CD4-positive, alpha-beta T cell treated with Interleukin-2 at 100 ng/mL for 4 hours (primary cell): Measurements from ENCODE around the gene PDPK1.
A peak's percentile ranks its signal among the peaks of the same experiment; 100 is the strongest.

ENCODE experiments used
- DNase-seq: peaks from one replicate; pipeline ENCODE4 v3.0.0-alpha.2; 2020; ENCODE audit warnings: low spot score

Gene PDPK1

GRCh38 chr16:2507052-2507659 lies 30.7 kb upstream of the PDPK1 start:
- DNase-seq, result no peak

- no peak for DNase-seq
These were observed 30.2 kb upstream of the PDPK1 start for GRCh38 chr16:2507665-2508064.

GRCh38 chr16:2508722-2509400 lies 29.0 kb upstream of the PDPK1 start:
- DNase-seq, result no peak

GRCh38 chr16:2511128-2511800 lies 26.6 kb upstream of the PDPK1 start:
- no peak for DNase-seq

GRCh38 chr16:2511996-2512734 lies 25.7 kb upstream of the PDPK1 start:
- no peak for DNase-seq

DNA sequence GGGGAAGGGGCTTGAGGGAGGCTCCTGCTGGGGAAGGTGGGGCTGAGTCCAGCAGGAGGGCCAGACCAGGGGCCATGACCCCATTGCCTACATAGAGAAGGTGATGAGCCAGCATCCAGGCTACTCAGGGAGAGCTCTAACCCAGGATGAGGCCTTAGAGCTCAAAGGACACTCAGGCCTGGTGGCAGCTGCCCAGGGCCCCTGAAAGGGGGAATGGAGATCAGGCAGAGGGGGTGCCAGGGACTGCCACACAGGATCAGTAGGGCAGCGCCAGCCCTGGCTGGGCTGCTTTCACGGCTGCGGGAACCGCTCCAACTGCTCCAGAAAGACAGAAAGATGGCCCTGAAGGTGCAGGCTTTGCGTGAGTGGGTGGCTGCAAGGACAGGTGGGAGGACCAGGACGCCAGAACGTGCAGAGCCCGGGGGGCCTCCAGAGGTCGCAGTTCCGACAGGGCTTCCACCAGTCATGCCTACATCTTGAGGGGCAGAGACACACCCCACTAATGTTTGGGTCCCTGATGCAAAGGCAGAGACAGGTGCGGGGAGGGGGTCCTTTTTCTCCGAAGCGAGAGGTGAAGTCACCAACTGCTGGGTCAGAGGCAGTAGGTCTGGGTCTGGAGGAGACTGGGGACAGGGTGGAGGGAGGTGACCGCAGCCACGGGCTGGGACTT lies 25.0 kb upstream of the PDPK1 start:
- peak; percentile 36 for DNase-seq

DNA sequence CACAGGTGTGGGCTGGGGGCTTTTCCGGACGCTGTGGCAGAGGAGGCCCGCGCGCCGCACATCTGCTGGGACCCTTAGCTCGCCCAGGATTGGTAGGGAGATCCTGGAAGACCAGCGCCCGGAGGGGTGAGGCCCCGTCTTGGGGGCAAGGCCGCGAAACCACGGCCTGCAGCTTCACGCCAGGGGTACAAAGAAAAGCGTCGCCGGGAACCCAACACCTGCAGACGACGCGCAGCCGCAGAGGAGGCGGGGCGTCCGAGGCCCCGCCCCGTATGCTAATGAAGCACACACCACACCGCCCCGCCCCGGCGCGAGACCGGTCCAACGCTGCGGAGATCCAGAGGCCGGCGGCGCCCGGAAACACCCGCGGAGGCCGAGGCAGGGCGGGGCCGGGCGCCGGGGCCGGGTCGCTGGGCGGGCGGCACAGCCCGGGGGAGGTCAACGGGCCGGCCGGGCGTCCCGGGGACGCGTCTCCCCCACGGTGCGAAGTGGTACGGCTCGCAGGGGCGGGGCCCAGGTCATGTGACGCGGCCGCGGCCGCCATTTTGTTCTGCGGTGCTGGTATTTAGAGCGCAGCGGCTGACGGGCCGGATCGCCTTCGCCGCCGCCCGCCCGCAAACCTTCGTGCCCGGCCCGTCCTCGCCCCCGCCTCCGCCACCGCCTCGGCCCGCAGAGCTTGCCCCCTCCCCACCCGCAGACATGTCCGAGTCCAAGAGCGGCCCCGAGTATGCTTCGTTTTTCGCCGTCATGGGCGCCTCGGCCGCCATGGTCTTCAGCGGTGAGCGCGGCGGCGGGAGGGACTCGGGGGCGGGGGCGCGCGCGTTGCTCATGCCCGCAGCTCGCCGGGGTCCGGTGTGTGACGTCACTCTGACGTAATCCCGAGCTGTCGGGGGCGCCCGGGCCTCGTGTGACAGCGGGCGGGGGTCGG lies 24.2 kb upstream of the PDPK1 start, which contains the start of gene ATP6V0C:
TSS of gene ATP6V0C (plus strand) at position 548 of the 928 bp plus-strand sequence. CDS start at position 700, 152 bp downstream.
- peak; percentile 93 for DNase-seq

- peak; percentile 16 for DNase-seq
These were observed 23.3 kb upstream of the PDPK1 start for GRCh38 chr16:2514333-2515179.

DNA sequence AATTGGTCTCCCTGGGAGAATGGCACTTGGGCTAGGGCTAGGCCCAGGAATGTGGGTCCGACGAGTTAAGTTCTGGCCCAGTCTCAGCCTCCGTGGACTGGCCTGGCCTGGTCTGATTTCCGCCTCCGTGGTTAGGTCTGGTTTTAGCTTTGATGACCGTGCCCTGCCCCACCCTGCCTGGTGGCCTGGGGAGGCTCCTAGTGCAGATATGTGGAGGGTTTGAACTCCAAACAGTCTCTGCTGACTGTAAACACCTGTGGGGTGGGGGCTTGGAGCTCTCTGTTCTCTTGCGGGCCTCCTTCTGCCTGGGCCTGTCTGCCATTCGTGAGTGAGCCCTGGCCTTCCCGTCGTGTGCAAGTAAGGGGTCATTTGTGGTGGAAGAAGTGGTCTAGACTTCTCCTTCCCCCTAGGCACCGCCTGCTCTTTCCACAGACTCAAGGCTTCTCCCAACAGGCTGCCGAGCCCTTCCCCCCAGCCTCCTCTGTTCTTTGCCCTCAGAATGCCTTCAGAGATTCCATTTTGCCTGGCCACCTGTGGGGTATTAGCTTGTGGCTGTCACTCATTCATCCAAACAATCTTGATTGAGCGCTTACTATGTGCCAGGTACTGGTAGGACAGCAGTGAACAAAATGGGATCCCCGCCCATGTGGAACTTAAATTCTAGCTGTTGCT lies 22.5 kb upstream of the PDPK1 start:
- no peak for DNase-seq

GRCh38 chr16:2516391-2517240 lies 21.2 kb upstream of the PDPK1 start:
- DNase-seq, result no peak

DNA sequence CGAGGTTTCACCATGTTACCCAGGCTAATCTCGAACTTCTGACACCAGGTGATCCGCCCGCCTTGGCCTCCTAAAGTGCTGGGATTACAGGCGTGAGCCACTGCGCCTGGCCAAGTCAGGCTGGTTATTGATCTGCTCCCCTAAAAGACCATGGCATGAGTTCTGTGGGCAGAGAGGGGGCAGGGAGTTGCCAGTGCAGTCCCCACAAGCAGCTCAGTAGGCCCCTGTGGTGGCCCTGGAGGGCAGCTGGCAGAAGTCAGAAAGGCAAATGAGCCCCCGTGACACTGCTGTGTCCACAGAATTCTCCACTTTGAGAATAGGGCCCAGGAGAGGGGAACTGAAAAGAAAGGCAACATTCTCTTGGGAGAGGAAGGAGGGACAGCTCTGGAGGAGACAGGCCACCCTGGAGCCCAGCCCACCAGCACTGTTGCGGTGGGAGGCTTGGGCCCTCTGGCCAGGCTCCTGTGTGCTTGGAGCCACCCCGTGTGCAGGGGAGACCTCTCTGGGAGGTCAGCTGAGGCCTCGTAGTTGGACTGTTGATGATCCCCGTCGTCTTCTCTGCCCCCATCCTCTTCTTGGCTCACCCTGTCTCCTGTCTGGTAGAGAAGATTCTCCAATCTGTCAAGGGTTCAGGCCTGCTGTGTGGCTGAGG lies 19.7 kb upstream of the PDPK1 start:
- DNase-seq, result no peak

DNA sequence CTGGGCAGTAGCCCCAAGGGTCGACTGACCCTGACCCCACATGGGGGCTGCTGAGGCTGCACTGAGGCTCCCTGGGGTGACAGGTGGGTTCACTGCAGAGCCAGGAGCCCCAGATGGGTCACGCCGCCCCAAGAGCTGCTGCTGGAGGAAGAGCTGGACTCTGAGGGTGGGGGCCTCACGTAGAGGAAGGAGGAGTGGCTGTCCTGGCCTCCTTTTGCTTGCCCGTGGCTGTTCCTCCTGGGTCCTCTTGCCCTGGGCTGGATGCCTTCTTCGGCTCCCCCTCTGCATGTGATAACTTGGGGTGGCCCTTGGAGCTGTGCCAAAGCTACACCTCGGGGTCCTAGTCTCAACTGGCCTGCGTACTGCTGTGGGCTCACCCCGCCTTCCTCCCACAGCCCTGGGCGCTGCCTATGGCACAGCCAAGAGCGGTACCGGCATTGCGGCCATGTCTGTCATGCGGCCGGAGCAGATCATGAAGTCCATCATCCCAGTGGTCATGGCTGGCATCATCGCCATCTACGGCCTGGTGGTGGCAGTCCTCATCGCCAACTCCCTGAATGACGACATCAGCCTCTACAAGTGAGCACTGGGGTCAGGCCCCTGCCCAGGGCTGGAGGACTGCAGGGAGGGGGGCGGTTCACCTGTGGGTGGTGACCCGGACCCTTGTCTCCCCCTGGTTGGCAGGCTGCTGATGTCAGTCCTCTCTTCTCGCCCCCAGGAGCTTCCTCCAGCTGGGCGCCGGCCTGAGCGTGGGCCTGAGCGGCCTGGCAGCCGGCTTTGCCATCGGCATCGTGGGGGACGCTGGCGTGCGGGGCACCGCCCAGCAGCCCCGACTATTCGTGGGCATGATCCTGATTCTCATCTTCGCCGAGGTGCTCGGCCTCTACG lies 18.8 kb upstream of the PDPK1 start:
- no peak for DNase-seq

GRCh38 chr16:2519711-2520080 lies 18.1 kb upstream of the PDPK1 start:
- no peak for DNase-seq

DNA sequence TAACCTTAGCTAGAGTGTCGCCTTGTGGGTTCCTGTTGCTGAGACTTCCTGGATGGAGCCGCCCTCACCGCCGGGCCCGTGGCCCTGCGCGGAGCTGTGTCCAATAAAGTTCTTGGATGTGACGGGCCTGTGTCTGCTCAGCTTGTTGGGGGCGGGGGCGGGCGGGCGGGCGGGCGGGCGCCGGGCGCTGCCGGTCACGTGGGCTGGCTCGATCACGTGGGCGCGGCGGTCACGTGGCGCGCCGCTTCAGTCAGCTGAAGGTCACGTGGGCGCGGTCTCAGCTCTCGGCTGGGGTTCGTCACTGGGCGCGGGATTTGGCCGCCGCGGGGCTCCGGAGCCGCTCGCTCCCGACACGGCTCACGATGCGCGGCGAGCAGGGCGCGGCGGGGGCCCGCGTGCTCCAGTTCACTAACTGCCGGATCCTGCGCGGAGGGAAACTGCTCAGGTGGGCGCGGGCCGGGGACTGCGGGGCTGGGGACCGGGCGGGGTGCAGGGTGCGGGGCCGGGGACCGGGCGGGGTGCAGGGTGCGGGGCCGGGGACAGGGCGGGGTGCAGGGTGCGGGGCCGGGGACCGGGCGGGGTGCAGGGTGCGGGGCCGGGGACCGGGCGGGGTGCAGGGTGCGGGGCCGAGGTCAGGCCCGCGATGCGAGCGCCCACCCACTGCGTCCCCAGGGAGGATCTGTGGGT lies 17.6 kb upstream of the PDPK1 start, which contains the start of gene AMDHD2:
TSS of gene AMDHD2 (plus strand) at position 275 of the 687 bp plus-strand sequence. CDS start at position 363, 88 bp downstream.
- peak; percentile 87 for DNase-seq

GRCh38 chr16:2520784-2521531 lies 16.9 kb upstream of the PDPK1 start:
- peak; percentile 54 for DNase-seq
